T follicular helper cell (primary cell): ENCODE measurements around the gene FRYL.

Experiments
- DNase-seq: peaks from one replicate; pipeline ENCODE4 v3.0.0-alpha.2; 2020; ENCODE audit warnings: low read depth

Gene FRYL

DNA sequence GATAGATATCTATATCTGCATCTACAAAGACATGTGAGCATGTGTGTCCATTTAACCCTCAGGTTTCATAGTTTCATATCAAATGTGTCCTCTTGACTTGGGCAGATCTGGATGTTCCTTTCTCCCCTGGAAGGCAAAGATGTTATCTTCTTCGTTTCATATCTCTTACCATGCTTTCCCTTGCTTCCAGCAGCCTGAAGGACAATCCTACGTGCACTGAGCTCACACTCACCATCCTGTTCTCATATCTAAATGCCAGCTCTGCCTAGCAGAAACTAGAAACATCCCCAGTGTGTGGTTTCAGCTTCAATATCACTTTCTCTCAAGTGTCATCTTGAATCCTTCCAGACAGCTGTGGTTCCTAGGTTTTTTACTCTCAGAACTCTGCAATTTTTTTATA lies 223.8 kb downstream of the FRYL start:
- no peak for DNase-seq

DNA sequence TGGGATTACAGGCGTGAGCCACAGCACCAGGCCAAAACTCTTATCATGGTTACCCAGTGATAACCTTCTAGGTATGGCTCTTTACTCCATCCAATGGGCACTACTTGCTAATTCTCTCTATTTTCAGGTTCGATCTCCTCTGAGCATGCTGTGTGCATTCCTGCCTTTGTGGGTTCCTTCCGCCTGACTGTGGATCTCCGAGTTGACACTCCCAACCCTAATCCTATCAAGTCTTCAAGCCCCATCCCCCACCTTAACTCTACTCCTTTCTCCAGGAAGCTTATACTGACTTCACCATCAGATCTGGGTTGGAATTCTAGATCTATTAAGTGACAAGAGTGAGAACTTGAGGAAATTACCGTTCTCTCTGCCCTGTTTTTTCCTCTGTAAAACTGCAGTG lies 225.5 kb downstream of the FRYL start:
- no peak for DNase-seq

DNA sequence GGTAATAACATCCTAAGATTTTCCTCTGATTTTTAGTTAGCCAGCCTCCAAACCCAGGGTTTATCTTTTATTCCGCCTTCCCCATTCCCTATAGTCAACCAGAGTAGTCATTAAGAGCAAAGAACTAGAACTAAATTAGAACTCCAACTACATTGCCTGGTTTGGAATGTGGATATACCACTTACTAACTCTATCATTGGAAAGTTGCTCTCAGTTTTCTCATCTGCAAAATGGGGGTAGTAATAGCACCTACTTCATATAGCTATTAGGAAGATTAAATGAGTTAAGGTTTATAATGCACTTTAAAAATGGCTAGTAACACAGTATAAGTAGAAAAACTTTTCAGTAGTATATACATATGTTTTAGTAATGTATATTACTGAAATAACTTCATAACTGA lies 226.4 kb downstream of the FRYL start:
- no peak for DNase-seq

DNA sequence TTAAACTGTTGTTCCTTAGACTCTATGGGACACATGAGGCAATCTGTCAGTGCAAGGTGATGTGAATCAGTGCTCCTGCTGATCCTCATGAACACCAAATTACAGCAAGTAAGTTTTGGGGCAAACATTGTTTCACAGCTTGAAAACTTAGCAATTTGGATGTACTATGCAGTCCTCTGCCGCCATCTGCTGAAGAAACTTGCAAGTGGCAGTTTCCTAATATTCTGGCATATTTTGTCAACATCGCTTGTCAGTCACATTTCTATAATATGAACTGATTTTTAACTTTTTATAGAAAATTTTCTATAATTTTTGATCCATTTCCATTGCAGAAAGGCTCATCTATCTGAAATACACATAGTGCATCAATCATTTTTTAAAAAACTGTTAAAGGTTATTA lies 233.7 kb downstream of the FRYL start:
- DNase-seq, result no peak

DNA sequence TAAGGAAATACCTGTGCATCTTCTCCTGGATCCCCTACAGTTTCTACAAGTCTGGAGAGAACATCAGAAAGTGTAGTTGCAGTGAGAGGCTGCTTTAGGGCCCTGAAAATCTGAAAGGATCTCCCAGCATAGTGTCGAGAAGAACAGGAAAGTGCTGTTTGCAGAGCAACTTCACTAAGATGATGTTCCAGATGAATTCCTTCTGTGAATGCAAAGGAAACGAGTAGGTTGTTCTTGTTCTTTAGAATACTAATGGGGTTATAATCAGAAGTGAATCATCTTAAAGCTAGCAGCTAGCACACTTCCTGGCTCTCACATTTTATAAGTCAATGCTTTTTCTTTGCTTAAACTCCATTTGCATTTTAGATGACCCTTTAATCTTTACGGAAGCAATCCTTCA lies 236.3 kb downstream of the FRYL start:
- no peak for DNase-seq

DNA sequence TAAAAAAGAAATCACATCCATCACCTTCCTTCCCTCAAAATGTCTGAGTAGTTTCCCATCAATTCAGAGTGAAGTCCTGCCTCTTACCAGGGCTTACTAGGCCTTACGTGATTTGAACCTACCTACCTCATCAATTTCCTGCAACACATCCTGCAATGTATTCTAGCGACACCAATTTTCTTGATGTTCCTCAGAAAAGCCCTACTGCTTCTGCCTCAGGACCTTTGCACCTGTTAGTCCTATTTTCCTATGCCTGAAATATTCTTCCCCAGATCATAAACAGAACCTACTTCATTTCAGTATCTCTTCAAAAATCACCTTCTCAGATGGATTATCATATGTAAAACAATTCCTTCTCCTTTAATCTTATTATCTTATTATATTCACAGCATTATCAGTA lies 237.2 kb downstream of the FRYL start:
- DNase-seq, result no peak

DNA sequence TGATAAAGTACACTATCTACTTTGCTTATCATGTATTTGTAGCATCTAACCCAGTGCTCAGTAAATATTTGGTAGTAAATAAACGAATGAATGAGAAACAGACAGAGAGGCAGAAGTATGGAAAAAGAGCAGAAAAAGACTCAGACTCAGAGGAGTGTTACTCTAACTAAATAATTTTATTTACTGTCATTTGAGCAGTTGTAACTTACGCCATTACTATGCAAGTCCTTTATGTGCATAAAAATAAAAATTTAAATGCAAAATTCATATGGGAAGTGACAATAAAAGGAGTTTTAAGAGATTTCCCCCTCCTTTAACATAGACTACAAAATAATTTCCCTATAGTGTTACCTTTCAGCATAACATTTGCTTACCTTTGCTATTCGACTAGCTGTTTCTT lies 240.5 kb downstream of the FRYL start:
- DNase-seq, result no peak

DNA sequence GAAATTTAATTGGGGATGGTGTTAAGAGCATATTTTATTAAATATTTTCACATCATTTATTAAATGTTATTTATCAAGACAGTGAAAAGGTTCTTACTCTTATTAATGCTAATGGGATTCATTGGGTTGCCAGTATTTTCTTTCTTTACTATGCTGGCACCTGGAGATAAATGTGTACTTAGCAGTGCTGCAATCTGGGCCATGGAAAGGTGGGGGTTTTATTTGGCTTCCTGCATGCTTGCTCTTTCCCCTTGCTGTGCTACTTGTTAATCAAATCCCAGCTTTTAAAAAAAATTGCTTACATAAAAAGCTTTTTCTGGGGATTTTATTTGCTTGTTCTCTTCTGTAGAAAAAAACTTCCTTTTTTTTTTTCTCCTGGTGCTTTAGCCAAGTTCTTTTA lies 241.7 kb downstream of the FRYL start:
- DNase-seq, result no peak

DNA sequence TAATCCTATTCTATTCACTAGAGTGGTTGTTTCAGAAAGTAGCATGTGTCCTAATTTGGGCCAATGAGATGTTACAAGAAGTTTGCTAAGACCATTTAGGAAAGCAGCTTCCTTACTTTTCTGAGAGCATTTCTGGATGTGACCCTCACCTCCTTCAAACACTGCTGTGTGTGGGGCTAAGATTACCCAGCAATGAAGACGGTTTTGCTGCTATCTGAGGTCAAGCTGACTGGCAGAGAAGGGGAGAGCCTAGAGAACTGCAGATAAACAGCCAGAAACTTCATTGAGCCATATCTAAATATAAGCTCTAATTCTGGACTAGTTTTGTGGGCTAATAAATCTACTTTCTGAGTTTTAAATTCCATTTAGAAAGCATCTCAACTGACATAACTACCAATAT lies 253.7 kb downstream of the FRYL start:
- no peak for DNase-seq

DNA sequence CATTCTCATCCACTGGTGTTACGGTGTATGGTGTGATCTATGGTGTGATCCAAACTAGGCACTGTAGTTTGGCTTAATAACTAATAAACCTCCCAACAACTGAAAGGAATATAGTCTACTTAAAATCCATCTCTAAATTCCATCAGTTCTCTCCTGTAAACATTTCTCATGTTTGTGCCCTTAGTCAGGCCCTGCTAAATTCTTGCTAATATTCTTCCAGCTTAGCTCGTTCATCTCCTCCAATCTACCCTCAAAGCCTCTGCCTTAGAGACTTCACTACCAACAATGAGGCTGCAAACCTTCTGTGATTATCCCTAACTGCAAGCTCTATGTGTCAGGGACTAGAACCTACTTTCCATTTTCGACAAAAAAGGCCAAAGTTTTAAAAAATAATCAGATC lies 261.9 kb downstream of the FRYL start:
- DNase-seq, result no peak

DNA sequence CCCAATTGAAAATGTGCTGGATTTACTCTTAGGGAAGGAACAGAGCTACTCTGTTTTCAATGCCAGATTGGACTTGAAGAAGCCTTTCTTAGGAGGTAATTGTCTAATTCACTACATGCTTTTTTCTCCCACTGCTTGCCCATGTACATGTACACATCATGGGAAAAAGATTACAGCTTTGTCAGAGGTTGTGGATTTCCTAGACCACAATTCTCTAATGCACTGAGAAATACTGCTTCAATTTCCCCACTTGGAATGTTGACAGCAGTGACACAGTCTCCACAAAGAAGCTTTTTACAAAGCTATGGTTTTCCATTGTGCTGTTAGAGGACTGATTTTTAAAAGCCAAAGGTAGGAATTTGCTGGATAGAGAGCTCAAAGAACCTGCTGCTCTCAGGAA lies 270.5 kb downstream of the FRYL start:
- DNase-seq, result no peak

DNA sequence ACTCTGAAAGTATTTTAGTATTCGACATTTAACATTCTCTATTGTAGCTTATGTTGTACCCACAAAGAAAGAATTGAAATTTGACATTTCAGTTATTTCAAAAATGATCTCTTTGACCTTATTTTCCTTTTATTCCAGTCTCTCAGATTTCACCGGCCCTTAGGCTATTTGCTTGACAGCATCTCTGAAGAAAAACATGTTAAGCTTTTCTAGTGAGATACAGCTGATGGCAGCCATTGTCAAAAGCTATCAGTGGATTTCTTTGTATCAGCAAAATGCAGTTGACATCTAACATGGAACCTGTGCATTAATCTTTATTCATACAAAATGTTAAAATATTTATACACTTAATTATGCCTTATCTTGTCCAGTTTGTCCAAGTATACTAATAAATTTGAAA lies 273.4 kb downstream of the FRYL start:
- no peak for DNase-seq

DNA sequence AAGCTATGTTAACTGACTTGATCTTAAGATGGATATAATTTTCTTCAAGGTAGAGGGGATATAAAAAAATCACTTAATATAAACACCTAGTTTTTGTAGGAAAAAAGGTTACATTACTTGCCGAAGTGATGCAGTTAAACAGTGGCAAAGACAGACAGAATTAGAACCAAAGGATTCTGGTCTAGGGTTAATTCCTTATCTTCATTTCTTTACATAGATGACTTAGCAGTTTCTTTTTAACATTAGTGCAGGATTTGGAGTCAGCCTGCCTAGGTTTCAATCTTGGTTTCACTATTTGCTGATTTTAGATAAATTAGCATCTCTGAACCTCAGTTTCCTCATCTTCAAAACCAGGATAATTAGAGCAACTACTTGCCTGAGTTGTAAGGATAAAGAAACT lies 275.7 kb downstream of the FRYL start:
- no peak for DNase-seq

DNA sequence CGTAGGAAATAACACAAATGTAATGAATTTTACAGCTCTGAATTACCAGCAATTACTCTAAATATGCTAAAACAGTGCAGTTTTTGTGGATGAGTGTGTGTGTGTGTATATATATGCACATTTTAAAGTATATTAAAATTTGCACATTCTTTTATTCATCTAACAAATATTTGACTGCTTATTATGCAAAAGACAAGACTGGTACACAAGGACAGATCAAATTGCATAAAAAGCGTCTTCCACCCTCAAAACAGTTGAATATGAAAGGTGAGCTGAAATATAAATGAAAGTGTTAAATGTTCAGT lies 276.1 kb downstream of the FRYL start:
- no peak for DNase-seq

DNA sequence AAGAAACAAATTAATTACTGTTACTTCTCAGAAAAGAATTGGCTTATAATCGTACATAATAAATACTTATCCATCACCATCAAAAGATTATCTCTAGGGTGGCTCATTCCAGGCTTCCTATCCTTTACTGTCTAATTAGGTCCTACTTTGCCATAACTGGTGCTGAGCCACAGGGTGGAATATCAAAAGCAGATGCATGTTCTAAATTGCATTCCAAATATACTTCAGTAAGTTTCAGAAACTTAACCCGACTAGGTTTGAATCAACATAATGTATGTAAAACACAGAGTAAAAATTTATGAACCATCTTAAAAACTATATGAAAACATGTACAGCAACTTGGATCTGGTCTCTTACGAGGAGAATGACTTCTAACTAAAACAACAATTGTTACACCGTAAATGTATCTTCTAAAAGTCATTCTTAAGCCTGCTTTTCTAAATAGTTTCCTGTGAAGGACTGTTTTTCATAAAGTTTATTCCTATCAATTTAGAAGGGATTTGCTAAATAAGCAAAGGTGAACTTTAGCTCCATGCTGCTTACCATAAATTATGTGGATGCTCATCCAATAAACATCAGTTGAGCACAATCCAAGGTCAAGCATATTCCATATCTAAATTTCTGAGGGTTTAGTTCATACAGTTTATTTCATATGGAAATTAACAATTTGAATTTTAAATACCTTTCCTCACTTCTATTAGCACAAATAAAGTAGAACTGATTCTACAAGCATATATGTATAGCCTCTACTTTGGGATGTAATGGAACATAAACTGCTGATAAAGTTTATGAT lies 276.6 kb downstream of the FRYL start:
- DNase-seq, result no peak

DNA sequence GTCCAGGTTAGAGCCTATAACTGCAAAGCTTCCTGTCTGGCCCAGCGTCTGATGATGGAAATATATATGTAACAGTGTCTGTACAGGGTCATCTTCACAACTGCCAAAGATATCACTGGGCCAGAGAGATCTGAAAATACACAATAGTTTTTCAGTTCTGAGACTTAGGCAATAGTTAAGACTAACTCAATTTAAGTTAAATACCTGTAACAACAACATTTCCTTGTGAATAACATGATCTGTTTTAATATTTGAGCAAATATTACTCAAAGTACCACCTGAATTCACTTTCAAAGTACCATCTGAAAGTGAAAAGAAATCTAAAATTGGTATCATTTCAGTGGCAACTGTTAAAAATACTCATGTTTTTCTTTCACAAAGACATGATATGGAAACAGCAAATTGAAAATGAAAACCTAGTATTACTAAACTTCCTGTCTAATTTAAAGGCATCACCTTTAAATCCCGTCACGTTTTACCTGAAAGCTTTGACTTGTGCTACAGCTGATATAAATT lies 280.5 kb downstream of the FRYL start:
- no peak for DNase-seq

DNA sequence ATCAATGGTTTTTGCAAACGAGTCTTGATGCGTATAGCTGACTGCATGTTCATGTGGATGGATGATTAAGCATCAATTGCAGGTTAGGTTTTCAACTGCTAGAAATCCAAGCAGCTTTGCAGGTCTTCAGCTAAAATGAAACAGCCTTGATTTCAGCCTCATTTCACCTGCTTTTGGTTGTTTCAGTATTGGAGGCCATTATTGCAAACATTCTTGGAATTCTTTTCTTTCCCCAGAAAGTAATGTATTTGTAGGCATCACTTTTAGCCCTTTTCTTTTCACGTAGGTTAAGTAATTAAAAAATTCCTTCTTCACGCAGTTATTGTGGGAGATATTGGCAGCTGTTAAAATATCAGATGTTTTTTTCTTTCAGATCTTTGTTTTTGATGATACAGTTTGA lies 281.2 kb downstream of the FRYL start:
- DNase-seq, result no peak

DNA sequence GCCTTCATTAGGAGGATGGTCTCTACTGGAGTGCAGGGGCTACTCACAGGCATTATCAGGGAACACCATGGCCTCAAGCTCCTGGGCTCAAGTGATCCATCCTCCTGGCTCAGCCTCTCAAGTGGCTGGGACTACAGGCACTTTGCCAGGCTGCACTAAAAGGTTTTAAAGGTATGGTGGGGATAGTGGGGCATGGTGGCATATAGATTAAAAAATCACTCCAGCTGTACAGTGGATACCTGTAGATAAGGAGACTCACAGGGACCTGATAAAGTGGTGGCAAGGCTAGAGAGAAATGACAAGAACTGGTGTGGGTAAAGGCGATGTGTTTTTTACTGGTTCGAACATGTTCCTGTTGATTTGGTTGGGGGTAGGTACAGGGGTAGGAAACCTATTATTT lies 284.1 kb downstream of the FRYL start:
- no peak for DNase-seq

DNA sequence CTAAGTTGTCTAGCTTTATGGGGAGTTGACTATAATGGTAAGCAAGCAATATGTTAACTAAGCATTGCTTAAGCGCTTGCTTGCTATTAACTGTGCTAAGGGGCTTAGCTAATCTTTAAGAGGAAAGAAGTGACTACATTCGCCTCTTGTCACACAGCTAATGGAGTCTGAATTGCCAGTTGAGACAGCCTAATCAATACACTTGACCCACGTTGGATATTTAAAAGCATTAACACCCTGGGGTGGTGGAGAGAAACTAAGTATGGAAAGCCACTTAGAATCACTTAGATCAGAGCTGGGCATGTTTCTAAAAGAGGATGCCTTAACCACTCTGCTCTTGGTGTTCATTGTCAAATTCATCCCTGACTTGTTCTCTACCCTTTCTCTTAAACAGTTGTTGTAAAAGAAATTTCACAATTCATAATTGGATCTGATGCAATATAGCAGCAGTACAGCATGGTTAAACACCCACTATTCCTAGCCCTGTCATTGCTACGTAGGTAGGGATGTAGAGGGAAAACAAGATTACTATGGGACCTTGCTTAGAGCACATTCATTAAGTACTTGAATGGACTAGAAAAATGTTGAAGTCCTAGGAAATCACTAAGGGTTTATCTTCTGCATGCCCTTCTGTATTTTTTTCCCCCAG lies 286.5 kb downstream of the FRYL start:
- DNase-seq, result no peak

DNA sequence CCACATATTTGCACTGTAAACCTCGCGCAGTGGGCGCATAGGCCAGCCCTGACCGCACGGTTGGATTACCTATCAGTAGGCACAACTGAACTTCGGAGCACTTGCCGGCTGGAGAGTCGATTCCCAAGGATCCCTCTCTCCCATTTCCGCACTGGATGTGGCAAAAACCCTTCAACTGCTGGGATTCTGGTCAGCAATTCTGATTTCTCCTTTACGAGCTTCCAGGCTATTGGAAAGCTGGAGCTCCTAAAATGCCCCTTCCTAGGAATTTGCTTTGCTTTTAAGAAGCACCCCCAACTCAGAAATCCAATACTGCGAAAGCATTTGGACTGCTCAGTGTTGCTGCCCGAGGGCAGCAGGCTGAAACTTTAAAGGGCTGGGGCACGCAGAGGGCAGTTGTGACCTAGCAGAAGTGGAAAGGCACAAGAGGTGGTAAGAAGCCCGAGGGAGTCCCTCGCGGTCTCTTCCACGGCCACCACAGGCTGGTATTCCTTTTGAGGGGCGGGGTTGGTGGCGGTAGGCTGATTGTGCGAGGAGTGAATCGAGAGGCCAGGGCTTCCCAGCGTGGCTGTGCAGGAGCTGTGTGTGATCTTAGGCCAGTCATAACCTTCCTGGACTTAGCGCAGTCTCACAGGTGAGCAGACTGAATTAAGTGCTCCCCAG lies 288.4 kb downstream of the FRYL start:
- DNase-seq, result no peak

DNA sequence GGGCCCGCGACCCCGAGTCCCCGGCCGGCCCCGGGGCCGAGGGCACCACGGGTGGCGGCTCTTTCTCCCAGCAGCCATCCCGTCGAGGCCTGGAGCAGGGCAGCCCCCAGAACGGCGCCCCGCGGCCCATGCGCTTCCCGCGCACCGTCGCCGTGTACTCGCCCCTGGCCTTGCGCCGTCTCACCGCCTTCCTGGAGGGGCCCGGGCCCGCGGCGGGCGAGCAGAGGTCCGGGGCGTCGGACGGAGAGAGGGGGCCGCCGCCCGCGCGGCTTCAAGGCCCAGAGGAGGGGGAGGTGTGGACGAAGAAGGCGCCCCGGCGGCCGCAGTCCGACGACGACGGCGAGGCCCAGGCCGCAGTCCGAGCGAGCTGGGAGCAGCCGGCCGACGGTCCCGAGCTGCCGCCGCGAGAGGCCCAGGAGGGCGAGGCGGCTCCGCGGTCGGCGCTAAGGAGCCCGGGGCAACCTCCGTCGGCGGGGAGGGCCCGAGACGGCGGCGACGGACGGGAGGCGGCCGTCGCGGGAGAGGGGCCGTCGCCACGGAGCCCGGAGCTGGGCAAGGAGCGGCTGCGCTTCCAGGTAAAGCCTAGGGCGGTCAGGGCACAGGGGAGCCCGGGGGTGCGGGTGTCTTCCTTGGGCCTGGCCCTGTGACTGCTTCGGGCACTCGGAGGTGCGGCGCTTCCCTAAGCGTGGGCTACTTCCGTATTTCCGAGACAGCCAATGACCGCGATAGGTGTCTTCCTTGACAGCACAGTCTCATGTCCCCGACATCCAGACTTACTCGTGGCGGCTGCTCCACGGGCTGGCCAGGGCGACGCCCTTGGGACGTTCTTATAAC lies 289.2 kb downstream of the FRYL start:
- DNase-seq, result no peak

DNA sequence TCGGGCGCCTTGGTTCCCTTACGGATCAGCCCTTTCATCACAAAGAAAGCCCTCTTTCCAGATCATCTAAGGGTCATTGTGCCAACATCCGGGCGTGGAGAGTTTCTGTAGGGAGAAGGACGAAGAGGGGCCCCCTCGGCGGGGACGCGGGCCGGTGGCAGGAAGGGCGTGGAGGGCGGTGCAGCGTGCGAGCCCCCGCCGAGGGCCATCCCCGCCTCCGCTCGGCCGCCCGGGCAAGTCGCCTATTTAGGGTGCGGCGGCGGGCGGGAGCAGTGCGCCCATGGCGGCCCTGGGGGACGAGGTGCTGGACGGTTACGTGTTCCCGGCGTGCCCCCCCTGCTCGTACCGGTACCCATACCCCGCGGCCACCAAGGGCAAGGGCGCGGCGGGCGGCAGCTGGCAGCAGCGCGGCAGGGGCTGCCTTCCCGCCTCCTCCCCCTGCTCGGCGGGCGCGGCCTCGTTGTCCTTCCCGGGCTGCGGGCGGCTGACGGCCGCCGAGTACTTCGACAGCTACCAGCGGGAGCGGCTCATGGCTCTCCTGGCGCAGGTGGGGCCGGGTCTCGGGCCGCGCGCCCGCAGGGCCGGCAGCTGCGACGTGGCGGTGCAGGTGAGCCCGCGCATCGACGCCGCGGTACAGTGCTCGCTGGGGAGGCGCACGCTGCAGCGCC lies 289.9 kb downstream of the FRYL start, which contains the start of gene ZAR1:
Gene ZAR1, plus strand, starts transcription at position 241 of the 668 bp plus-strand sequence. Its CDS starts 40 bp downstream, at position 281.
- DNase-seq, result no peak
